Measurements from ENCODE around the gene STRN4.
"Not testable (repeated sequence)": the region's sequence is repeated elsewhere in the genome, so short reads cannot be mapped to it uniquely, and the experiment has no call there.

Gene STRN4

DNA sequence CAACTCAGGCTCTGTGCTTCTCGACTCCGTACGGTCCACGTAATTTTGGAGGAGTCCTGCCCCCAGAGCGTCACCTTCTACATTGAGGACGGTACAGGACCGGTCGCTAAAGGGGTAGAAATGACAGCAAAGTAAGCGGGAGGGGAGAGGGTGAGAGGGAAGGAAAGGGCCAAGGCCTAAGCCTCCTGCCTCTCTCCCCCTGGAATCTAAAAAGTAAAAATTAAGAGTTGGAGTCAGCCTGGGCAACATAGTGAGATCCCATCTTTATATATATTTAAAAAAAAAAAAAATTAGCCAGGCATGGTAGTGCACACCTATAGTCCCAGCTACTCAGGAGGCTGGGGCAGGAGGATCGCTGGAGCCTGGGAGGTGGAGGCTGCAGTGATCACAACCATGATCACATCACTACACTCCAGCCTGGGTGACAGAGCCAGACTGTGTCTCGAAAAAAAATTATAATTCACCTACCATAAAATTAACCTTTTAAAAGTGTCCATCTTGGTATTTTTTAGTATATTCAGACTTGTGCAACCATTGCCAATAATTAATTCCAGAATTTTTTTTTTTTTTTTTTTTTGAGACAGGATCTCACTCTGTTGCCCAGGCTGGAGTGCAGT is 29.5 kb upstream of the STRN4 start:
- TF ChIP-seq CTCF (IDR thresholded peaks at IDR 0.05; ENCODE audit: insufficient read depth, low read length, missing control alignments), result no peak
- no peak for DNase-seq (ENCODE audit: low read depth, low spot score)
- H3K4me3 ChIP-seq (ENCODE audit: low read depth, low read length), result no peak overlapping the region
- CTCF ChIA-PET, result interaction anchor here (0.6 to 1.0 kb wide), 2 partner anchors 17 to 604 kb away, joined by 3 to 5 read pairs; no protein-coding TSS in a partner anchor
- POLR2A ChIA-PET, result no interaction called here

GRCh38 chr19:46773018-46773399 is 26.8 kb upstream of the STRN4 start:
- CTCF ChIA-PET, result interaction anchor here (1.3 to 2.0 kb wide), 3 partner anchors 8 to 218 kb away, joined by 3 to 11 read pairs (median 4); no protein-coding TSS in a partner anchor
- DNase-seq (ENCODE audit: low read depth, low spot score), result no peak
- no peak for TF ChIP-seq CTCF (IDR thresholded peaks at IDR 0.05; ENCODE audit: insufficient read depth, low read length, missing control alignments)
- no peak overlapping the region for H3K4me3 ChIP-seq (ENCODE audit: low read depth, low read length)
- POLR2A ChIA-PET, result interaction anchor here (1.1 to 1.8 kb wide), 3 partner anchors 7 to 68 kb away, joined by 3 to 8 read pairs (median 4); partner anchors contain the start of gene SLC1A5

DNA sequence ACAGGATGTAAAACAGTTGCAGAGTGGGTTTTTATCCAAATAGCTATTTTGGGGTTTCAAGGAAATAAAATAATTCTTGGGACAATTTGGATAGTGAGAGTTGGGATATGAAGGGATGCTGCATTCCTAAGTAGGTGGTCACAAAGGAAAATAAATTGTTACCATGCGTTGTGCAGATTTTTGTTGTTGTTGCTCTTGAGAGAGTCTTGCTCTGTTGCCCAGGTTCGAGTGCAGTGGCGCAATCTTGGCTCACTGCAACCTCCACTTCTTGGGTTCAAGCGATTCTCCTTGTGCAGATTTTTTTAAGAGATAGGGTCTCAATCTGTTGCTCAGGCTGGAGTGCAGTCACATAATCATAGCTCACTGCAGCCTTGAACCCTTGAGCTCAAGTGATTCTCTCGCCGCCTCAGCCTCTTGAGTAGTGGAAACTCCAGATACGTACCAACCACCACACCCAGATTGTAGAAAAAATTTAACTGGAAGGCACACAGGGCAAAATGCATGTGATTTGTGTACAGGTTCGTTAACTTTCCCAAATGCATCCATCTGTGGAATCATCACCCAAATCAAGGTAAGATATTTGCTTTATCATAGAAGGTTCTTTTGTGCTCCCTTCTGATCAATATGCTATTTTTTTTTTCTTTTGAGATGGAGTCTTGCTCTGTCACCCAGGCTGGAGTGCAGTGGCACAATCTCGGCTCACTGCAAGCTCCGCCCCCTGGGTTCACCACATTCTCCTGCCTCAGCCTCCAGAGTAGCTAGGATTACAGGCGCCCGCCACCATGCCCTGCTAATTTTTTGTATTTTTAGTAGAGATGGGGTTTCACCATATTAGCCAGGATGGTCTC is 26.1 kb upstream of the STRN4 start:
- no peak overlapping the region for H3K4me3 ChIP-seq (ENCODE audit: low read depth, low read length)
- CTCF ChIA-PET, result interaction anchor here (1.3 to 3.7 kb wide), 4 partner anchors 9 to 218 kb away, joined by 3 to 24 read pairs (median 8); no protein-coding TSS in a partner anchor
- TF ChIP-seq CTCF (IDR thresholded peaks at IDR 0.05; ENCODE audit: insufficient read depth, low read length, missing control alignments), result no peak
- no peak for DNase-seq (ENCODE audit: low read depth, low spot score)
- POLR2A ChIA-PET, result interaction anchor here (1.1 to 1.8 kb wide), 3 partner anchors 8 to 69 kb away, joined by 3 to 8 read pairs (median 4); partner anchors contain the start of gene SLC1A5

DNA sequence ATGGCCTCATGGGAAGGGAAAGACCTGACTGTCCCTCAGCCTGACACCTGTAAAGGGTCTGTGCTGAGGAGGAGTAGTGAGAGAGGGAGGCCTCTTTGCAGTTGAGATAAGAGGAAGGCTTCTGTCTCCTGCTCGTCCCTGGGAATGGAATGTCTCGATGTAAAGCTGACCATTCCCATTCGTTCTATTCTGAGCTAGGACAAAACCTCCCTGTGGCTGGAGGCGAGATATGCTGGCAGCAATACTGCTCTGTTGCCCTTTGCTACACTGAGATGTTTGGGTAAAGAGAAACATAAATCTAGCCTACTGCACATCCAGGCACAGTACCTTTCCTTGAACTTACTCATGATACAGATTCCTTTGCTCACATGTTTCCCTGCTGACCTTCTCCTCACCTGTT is 22.5 kb upstream of the STRN4 start:
- not testable (repeated sequence) for DNase-seq (ENCODE audit: low read depth, low spot score); H3K4me3 ChIP-seq (ENCODE audit: low read depth, low read length)
- ChIA-PET CTCF (interaction anchor here (1.4 to 3.7 kb wide), 2 partner anchors 11 to 88 kb away, joined by 3 to 24 read pairs; no protein-coding TSS in a partner anchor), POLR2A (interaction anchor here (0.7 kb wide), 1 partner anchor 215 kb away, joined by 5 read pairs; no protein-coding TSS in a partner anchor)

- ChIA-PET CTCF (interaction anchor here (0.9 to 3.8 kb wide), 11 partner anchors 8 to 83 kb away, joined by 3 to 31 read pairs (median 10); no protein-coding TSS in a partner anchor), POLR2A (no interaction called here)
- no peak overlapping the region for H3K4me3 ChIP-seq (ENCODE audit: low read depth, low read length)
- DNase-seq (ENCODE audit: low read depth, low spot score), result no peak
- peak; percentile 75 for TF ChIP-seq CTCF (IDR thresholded peaks at IDR 0.05; ENCODE audit: insufficient read depth, low read length, missing control alignments)
Observed at GRCh38 chr19:46766569-46767317, 20.5 kb upstream of the STRN4 start.

DNA sequence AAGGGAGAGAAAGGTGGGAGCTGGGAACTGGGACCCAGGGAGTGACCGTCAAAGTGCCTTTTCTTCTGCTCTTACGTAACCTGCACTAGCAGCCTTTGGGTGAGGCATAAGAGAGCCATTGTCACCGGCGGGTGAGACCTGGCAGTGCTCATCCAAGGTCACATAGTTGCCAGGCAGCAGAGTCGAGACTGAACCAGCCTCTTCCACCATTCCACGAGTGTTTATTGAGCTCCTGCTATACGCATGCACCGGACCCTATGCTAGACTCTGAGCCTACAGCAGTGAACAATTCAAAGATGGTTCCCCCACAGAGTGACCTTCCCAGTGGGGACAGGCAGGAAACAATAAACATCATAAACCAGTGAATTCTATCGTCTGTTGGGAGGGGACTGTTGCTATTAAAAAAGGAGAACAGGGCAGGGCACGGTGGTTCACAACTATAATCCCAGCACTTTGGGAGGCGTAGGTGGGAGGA is 18.6 kb upstream of the STRN4 start:
- DNase-seq (ENCODE audit: low read depth, low spot score), result no peak
- H3K4me3 ChIP-seq (ENCODE audit: low read depth, low read length), result no peak overlapping the region
- CTCF ChIA-PET, result interaction anchor here (1.0 to 3.8 kb wide), 3 partner anchors 20 to 75 kb away, joined by 3 to 31 read pairs (median 7); no protein-coding TSS in a partner anchor

More for the DNA sequence above, 18.6 kb upstream of the STRN4 start:
- POLR2A ChIA-PET, result no interaction called here
- no peak for TF ChIP-seq CTCF (IDR thresholded peaks at IDR 0.05; ENCODE audit: insufficient read depth, low read length, missing control alignments)
